22Rv1 (cell line): ENCODE measurements around the gene CPN2.

ENCODE experiments used
- CTCF ChIP-seq: fragments of 450-650 bp; IDR thresholded peaks from 2 replicates; pipeline ENCODE4 v1.5.1; 2017; ENCODE audit warnings: mild to moderate bottlenecking
- ZFX ChIP-seq: fragments of 450-650 bp; IDR thresholded peaks from 2 replicates; pipeline ENCODE4 v1.6.1; 2017; ENCODE audit warnings: antibody characterized with exemption, borderline replicate concordance

GRCh38 chr3:194326192-194326967 lies 24.7 kb downstream of the CPN2 start:
- no peak for TF ChIP-seq CTCF
- no peak for TF ChIP-seq ZFX
